Liver (tissue), 9 donors: Measurements from ENCODE around the gene OXCT1. TPM values are rescaled to one million over a fixed set of nuclear protein-coding genes. Genes with fewer than 3 reads are reported as not detected.

Source experiments
- DNase-seq: peaks from one replicate; pipeline ENCODE4 v3.0.0-alpha.2; 2017; ENCODE audit warnings: low spot score
- H3K27ac ChIP-seq, 2 donors: one replicate each; pipeline ENCODE4 v1.7.0; 2013; ENCODE audit warnings: inconsistent platforms in 2 of 2, low read length in 2 of 2, control low read depth in 1 of 2, low read depth in 1 of 2, mild to moderate bottlenecking in 1 of 2
- H3K27me3 ChIP-seq, 4 donors: one replicate each; pipeline versions ENCODE4 v1.6.1 to v1.7.0; 2013; ENCODE audit warnings: low read length in 3 of 4, inconsistent platforms in 1 of 4, mild to moderate bottlenecking in 1 of 4, moderate library complexity in 1 of 4; ENCODE audit not compliant: control insufficient read depth in 4 of 4, insufficient read depth in 4 of 4
- H3K36me3 ChIP-seq, 4 donors: one replicate each; pipeline versions ENCODE4 v1.6.1 to v1.7.0; 2013; ENCODE audit warnings: low read length in 3 of 4, mild to moderate bottlenecking in 3 of 4, low read depth in 1 of 4, moderate library complexity in 1 of 4; ENCODE audit not compliant: control insufficient read depth in 4 of 4, insufficient read depth in 3 of 4
- H3K4me1 ChIP-seq, 4 donors: one replicate each; pipeline versions ENCODE4 v1.6.1 to v1.7.0; 2013; ENCODE audit warnings: low read length in 3 of 4, mild to moderate bottlenecking in 3 of 4, moderate library complexity in 1 of 4; ENCODE audit not compliant: control insufficient read depth in 4 of 4, insufficient read depth in 4 of 4
- H3K4me3 ChIP-seq, 3 donors: one replicate each; pipeline versions ENCODE4 v1.6.1 to v1.7.0; 2013; ENCODE audit warnings: low read length in 3 of 3, control low read depth in 1 of 3, low read depth in 1 of 3, mild to moderate bottlenecking in 1 of 3
- H3K9ac ChIP-seq, 2 donors: one replicate each; pipeline ENCODE4 v1.7.0; 2013; ENCODE audit warnings: low read length in 2 of 2, mild to moderate bottlenecking in 2 of 2, moderate library complexity in 2 of 2, control low read depth in 1 of 2, low read depth in 1 of 2
- H3K9me3 ChIP-seq, 4 donors: one replicate each; pipeline versions ENCODE4 v1.6.1 to v1.7.0; 2013; ENCODE audit warnings: low read length in 3 of 4; ENCODE audit not compliant: control insufficient read depth in 4 of 4
- FOXA1 ChIP-seq: IDR thresholded peaks from 2 replicates; pipeline ENCODE4 v1.6.1; 2016; ENCODE audit warnings: antibody characterized with exemption
- FOXA2 ChIP-seq: IDR thresholded peaks from 2 replicates; pipeline ENCODE4 v1.6.1; 2016; ENCODE audit warnings: antibody characterized with exemption
- GABPA ChIP-seq, 2 donors: IDR thresholded peaks in 1 of 2; conservative IDR thresholded peaks in 1 of 2; 2 replicates each; pipeline ENCODE4 v1.6.1; 2016; ENCODE audit warnings: antibody characterized with exemption in 2 of 2, mild to moderate bottlenecking in 1 of 2, moderate library complexity in 1 of 2
- HNF4A ChIP-seq, 2 donors: conservative IDR thresholded peaks; 2 replicates each; pipeline ENCODE4 v1.6.1; 2016; ENCODE audit warnings: antibody characterized with exemption in 2 of 2, mild to moderate bottlenecking in 2 of 2
- JUND ChIP-seq, 2 donors: IDR thresholded peaks; 2 replicates each; pipeline ENCODE4 v1.6.1; 2016; ENCODE audit warnings: antibody characterized with exemption in 2 of 2
- NR2F2 ChIP-seq: IDR thresholded peaks from 2 replicates; pipeline ENCODE4 v1.6.1; 2016; ENCODE audit warnings: antibody characterized with exemption
- RAD21 ChIP-seq, 2 donors: IDR thresholded peaks; 2 replicates each; pipeline ENCODE4 v1.6.1; 2016; ENCODE audit warnings: antibody characterized with exemption in 2 of 2, mild to moderate bottlenecking in 2 of 2
- SP1 ChIP-seq: IDR thresholded peaks from 2 replicates; pipeline ENCODE4 v1.6.1; 2018; ENCODE audit warnings: antibody characterized with exemption, mild to moderate bottlenecking
- TAF1 ChIP-seq: conservative IDR thresholded peaks from 2 replicates; pipeline ENCODE4 v1.6.1; 2016; ENCODE audit warnings: antibody characterized with exemption, mild to moderate bottlenecking
- WGBS: extraction: QIAGEN DNeasy Blood & Tissue Kit; methylation state at CpG from one replicate; pipeline ENCODE4 v1.1.7; 2013; 5-methylcytosine and 5-hydroxymethylcytosine counted together
- polyA plus RNA-seq, 2 donors: library from polyadenylated mRNA; stranded (reverse) in 1 of 2; unstranded in 1 of 2; fragments of 200-250 nt in 1 of 2; fragments of >200 nt in 1 of 2; fragmentation: Nextera tagmentation in 1 of 2; extraction: Ambion mirVana in 1 of 2; gene quantifications; one replicate each; pipeline versions ENCODE4 v1.2.1 to v1.2.3, GENCODE V29; 2013 to 2015
- total RNA-seq, 2 donors: library from RNA; depleted of rRNA; stranded (reverse); fragments of >200 nt; gene quantifications; one replicate each; pipeline ENCODE4 v1.2.3, GENCODE V29; 2014
- TF ChIP-seq, protein P1 (sequence below): IDR thresholded peaks from 2 replicates; pipeline ENCODE4 v1.6.1; 2016; ENCODE audit warnings: antibody characterized with exemption
- TF ChIP-seq, protein P2 (sequence below): IDR thresholded peaks from 2 replicates; pipeline ENCODE4 v1.6.1; 2016; ENCODE audit warnings: antibody characterized with exemption
- TF ChIP-seq, protein P3 (sequence below): IDR thresholded peaks from 2 replicates; pipeline ENCODE4 v1.6.1; 2016; ENCODE audit warnings: antibody characterized with exemption, mild to moderate bottlenecking
- TF ChIP-seq, protein P4 (sequence below): fragments of 150-350 bp; IDR thresholded peaks from 2 replicates; pipeline ENCODE4 v1.5.1; 2017; ENCODE audit warnings: improper control_type of control experiment, low read depth, low read length; ENCODE audit not compliant: missing input control
- TF ChIP-seq, protein P5 (sequence below): IDR thresholded peaks from 2 replicates; pipeline ENCODE4 v1.6.1; 2016; ENCODE audit warnings: antibody characterized with exemption
- donor health status: healthy.
- donor health status: healthy.
- donor health status: healthy.
- donor health status: healthy.
- donor health status: healthy.

Gene OXCT1
- total and polyA plus RNA-seq, 4 donors: 0.72 to 10.7 (median 1.1) TPM

DNA sequence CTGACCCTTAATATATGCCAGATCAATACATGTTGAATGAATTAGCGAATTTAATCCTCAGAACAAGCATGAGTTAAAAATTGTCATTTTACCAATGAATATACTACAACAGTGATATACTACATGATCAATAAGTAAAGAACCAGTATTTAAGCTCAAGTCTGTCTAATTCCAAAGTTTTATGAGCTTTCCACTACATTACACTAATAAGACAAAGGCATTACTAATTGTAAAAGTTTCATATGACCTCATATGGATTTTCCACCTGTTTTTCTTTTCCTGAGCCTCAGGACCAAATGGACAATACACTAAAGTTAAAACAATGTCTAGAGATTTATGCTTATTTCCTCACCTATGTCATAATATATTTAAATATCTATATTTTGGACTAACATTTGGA lies 80.8 kb downstream of the OXCT1 start:
- DNase-seq: no peak
- WGBS: 95% methylated on average over 1 of the region's 1 CpG
- H3K4me3 ChIP-seq: no peak overlapping the region
- no peak overlapping the region for H3K27ac ChIP-seq
- H3K4me1 ChIP-seq: no peaks in the 10 kb centered on the region
- no peaks in the 10 kb centered on the region for H3K9me3 ChIP-seq
- H3K9ac ChIP-seq: no peak overlapping the region
- no peak for TF ChIP-seq NR2F2
- no peak for TF ChIP-seq JUND (IDR thresholded peaks at IDR 0.05)
- TF ChIP-seq, protein P1, sequence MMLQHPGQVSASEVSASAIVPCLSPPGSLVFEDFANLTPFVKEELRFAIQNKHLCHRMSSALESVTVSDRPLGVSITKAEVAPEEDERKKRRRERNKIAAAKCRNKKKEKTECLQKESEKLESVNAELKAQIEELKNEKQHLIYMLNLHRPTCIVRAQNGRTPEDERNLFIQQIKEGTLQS: no peak
- TF ChIP-seq FOXA1: no peak
- no peak for TF ChIP-seq GABPA (IDR thresholded peaks at IDR 0.05 in 1 of 2, conservative IDR thresholded peaks at IDR 0.05 in 1 of 2)
- peaks cover 0 to 13% (median 0%) of the 10 kb centered on the region in 4 donors for H3K27me3 ChIP-seq
- H3K36me3 ChIP-seq: no peaks in the 10 kb centered on the region

DNA sequence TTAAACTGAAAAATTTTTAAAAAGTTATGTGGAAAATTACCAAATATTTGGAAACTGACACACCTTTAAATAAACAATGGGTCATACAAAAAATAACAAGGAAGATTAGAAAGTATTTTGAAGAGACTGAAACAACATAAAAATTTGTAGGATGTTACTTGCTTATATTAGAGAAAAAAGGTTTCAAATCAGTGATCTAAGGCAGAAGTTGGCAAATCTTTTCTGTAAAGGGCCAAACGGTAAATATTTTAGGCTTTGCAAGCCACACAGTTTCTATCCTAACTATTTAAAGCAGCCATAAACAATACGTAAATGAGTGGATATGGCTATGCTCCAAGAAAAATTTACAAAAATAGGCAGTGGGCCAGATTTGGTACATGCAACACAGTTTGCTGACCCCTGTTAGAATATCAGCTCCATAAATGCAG lies 81.3 kb downstream of the OXCT1 start:
- Histone ChIP-seq H3K9ac (no peak overlapping the region), H3K4me3 (no peak overlapping the region), H3K27ac (no peak overlapping the region), H3K4me1 (no peaks in the 10 kb centered on the region), H3K36me3 (no peaks in the 10 kb centered on the region), H3K9me3 (no peaks in the 10 kb centered on the region), H3K27me3 (peaks cover 0 to 13% (median 0%) of the 10 kb centered on the region in 4 donors)
- DNase-seq: no peak
- WGBS: 55% methylated on average over 2 of the region's 2 CpGs
- TF ChIP-seq, protein P2, sequence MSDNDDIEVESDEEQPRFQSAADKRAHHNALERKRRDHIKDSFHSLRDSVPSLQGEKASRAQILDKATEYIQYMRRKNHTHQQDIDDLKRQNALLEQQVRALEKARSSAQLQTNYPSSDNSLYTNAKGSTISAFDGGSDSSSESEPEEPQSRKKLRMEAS: no peak
- TF ChIP-seq, protein P3, sequence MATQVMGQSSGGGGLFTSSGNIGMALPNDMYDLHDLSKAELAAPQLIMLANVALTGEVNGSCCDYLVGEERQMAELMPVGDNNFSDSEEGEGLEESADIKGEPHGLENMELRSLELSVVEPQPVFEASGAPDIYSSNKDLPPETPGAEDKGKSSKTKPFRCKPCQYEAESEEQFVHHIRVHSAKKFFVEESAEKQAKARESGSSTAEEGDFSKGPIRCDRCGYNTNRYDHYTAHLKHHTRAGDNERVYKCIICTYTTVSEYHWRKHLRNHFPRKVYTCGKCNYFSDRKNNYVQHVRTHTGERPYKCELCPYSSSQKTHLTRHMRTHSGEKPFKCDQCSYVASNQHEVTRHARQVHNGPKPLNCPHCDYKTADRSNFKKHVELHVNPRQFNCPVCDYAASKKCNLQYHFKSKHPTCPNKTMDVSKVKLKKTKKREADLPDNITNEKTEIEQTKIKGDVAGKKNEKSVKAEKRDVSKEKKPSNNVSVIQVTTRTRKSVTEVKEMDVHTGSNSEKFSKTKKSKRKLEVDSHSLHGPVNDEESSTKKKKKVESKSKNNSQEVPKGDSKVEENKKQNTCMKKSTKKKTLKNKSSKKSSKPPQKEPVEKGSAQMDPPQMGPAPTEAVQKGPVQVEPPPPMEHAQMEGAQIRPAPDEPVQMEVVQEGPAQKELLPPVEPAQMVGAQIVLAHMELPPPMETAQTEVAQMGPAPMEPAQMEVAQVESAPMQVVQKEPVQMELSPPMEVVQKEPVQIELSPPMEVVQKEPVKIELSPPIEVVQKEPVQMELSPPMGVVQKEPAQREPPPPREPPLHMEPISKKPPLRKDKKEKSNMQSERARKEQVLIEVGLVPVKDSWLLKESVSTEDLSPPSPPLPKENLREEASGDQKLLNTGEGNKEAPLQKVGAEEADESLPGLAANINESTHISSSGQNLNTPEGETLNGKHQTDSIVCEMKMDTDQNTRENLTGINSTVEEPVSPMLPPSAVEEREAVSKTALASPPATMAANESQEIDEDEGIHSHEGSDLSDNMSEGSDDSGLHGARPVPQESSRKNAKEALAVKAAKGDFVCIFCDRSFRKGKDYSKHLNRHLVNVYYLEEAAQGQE: no peak
- TF ChIP-seq HNF4A (conservative IDR thresholded peaks at IDR 0.05): no peak
- TF ChIP-seq, protein P4, sequence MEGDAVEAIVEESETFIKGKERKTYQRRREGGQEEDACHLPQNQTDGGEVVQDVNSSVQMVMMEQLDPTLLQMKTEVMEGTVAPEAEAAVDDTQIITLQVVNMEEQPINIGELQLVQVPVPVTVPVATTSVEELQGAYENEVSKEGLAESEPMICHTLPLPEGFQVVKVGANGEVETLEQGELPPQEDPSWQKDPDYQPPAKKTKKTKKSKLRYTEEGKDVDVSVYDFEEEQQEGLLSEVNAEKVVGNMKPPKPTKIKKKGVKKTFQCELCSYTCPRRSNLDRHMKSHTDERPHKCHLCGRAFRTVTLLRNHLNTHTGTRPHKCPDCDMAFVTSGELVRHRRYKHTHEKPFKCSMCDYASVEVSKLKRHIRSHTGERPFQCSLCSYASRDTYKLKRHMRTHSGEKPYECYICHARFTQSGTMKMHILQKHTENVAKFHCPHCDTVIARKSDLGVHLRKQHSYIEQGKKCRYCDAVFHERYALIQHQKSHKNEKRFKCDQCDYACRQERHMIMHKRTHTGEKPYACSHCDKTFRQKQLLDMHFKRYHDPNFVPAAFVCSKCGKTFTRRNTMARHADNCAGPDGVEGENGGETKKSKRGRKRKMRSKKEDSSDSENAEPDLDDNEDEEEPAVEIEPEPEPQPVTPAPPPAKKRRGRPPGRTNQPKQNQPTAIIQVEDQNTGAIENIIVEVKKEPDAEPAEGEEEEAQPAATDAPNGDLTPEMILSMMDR: no peak
- TF ChIP-seq TAF1: no peak
- no peak for TF ChIP-seq RAD21 (IDR thresholded peaks at IDR 0.05)
- TF ChIP-seq NR2F2: no peak
- no peak for TF ChIP-seq JUND (IDR thresholded peaks at IDR 0.05)
- TF ChIP-seq, protein P5, sequence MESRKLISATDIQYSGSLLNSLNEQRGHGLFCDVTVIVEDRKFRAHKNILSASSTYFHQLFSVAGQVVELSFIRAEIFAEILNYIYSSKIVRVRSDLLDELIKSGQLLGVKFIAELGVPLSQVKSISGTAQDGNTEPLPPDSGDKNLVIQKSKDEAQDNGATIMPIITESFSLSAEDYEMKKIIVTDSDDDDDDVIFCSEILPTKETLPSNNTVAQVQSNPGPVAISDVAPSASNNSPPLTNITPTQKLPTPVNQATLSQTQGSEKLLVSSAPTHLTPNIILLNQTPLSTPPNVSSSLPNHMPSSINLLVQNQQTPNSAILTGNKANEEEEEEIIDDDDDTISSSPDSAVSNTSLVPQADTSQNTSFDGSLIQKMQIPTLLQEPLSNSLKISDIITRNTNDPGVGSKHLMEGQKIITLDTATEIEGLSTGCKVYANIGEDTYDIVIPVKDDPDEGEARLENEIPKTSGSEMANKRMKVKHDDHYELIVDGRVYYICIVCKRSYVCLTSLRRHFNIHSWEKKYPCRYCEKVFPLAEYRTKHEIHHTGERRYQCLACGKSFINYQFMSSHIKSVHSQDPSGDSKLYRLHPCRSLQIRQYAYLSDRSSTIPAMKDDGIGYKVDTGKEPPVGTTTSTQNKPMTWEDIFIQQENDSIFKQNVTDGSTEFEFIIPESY: no peak
- no peak for TF ChIP-seq FOXA1
- no peak for TF ChIP-seq GABPA (IDR thresholded peaks at IDR 0.05 in 1 of 2, conservative IDR thresholded peaks at IDR 0.05 in 1 of 2)
- TF ChIP-seq SP1: no peak
- TF ChIP-seq FOXA2: no peak
